ENCODE results near the gene TM9SF1.
A peak's percentile ranks its signal among the peaks of the same experiment; 100 is the strongest.

Gene TM9SF1

GRCh38 chr14:24189460-24189859 is 5.8 kb downstream of the TM9SF1 start:
- Histone ChIP-seq H3K36me3 (ENCODE audit: control insufficient read depth in 1 of 2, insufficient read depth in 2 of 2, low read depth in 1 of 2, low read length in 2 of 2) (peaks cover 55 to 68% of the 10 kb centered on the region in 2 experiments), H2BK5ac (ENCODE audit: low read depth, low read length, poor library complexity, severe bottlenecking) (no peak overlapping the region), H2AFZ (ENCODE audit: low read depth, low read length) (no peak overlapping the region), H2BK120ac (ENCODE audit: low read depth, low read length) (no peak overlapping the region), H3K9me3 (ENCODE audit: control insufficient read depth, low read length) (no peaks in the 10 kb centered on the region), H3K4ac (ENCODE audit: low read depth in 1 of 2, low read length in 2 of 2) (no peak overlapping the region), H3K27ac (ENCODE audit: low read length, poor library complexity, severe bottlenecking) (no peak overlapping the region), H3K4me3 (ENCODE audit: insufficient read depth in 1 of 2, low read depth in 1 of 2, low read length in 2 of 2) (no peak overlapping the region), H3K4me1 (ENCODE audit: control insufficient read depth, insufficient read depth, low read depth, low read length) (peaks cover 8% of the 10 kb centered on the region), H2AK5ac (ENCODE audit: low read length, severe bottlenecking) (no peak overlapping the region), H3K18ac (ENCODE audit: low read depth in 1 of 2, low read length in 2 of 2) (no peak overlapping the region), H3K79me1 (replicated peaks; ENCODE audit: low read length, poor library complexity, severe bottlenecking) (peaks cover 40% of the 10 kb centered on the region), H4K8ac (ENCODE audit: low read length) (no peak overlapping the region), H2BK15ac (ENCODE audit: low read depth, poor library complexity, severe bottlenecking) (no peak overlapping the region), H4K91ac (ENCODE audit: low read length) (no peak overlapping the region), H3K27me3 (ENCODE audit: control insufficient read depth in 1 of 2, insufficient read depth in 1 of 2, low read length in 2 of 2) (no peaks in the 10 kb centered on the region), H2BK12ac (ENCODE audit: low read length in 2 of 2) (no peak overlapping the region), H3K9ac (ENCODE audit: low read length) (peak overlapping the region; percentile 94), H3K23ac (ENCODE audit: low read length in 2 of 2) (no peak overlapping the region), H3K14ac (ENCODE audit: low read length in 2 of 2) (no peak overlapping the region), H3K4me2 (ENCODE audit: low read length, poor library complexity, severe bottlenecking) (no peak overlapping the region)
- DNase-seq = no peak
- WGBS = 95% methylated on average over 9 of the region's 9 CpGs

- peak overlapping the region in 1 of 2 experiments; percentile 41 for H3K4ac ChIP-seq (ENCODE audit: low read depth in 1 of 2, low read length in 2 of 2)
- WGBS = no CpG with 5 or more reads among the region's 3 CpGs
- no peaks in the 10 kb centered on the region for H3K27me3 ChIP-seq (ENCODE audit: control insufficient read depth in 1 of 2, insufficient read depth in 1 of 2, low read length in 2 of 2)
- H3K79me1 ChIP-seq (replicated peaks; ENCODE audit: low read length, poor library complexity, severe bottlenecking) = peaks cover 42% of the 10 kb centered on the region
- H3K23ac ChIP-seq (ENCODE audit: low read length in 2 of 2) = no peak overlapping the region
- no peak overlapping the region for H4K8ac ChIP-seq (ENCODE audit: low read length)
- no peak overlapping the region for H2AFZ ChIP-seq (ENCODE audit: low read depth, low read length)
- H3K27ac ChIP-seq (ENCODE audit: low read length, poor library complexity, severe bottlenecking) = peak overlapping the region; percentile 38
- H3K36me3 ChIP-seq (ENCODE audit: control insufficient read depth in 1 of 2, insufficient read depth in 2 of 2, low read depth in 1 of 2, low read length in 2 of 2) = peaks cover 59 to 70% of the 10 kb centered on the region in 2 experiments
- H3K9ac ChIP-seq (ENCODE audit: low read length) = peak overlapping the region; percentile 94
- H3K4me3 ChIP-seq (ENCODE audit: insufficient read depth in 1 of 2, low read depth in 1 of 2, low read length in 2 of 2) = peak overlapping the region in 1 of 2 experiments; percentile 92
- no peaks in the 10 kb centered on the region for H3K9me3 ChIP-seq (ENCODE audit: control insufficient read depth, low read length)
- DNase-seq = no peak
- H3K18ac ChIP-seq (ENCODE audit: low read depth in 1 of 2, low read length in 2 of 2) = no peak overlapping the region
- H2AK5ac ChIP-seq (ENCODE audit: low read length, severe bottlenecking) = no peak overlapping the region
- H4K91ac ChIP-seq (ENCODE audit: low read length) = no peak overlapping the region
- H2BK120ac ChIP-seq (ENCODE audit: low read depth, low read length) = no peak overlapping the region
- H3K4me2 ChIP-seq (ENCODE audit: low read length, poor library complexity, severe bottlenecking) = peak overlapping the region; percentile 31
- no peak overlapping the region for H3K14ac ChIP-seq (ENCODE audit: low read length in 2 of 2)
- H2BK12ac ChIP-seq (ENCODE audit: low read length in 2 of 2) = no peak overlapping the region
- no peak overlapping the region for H2BK15ac ChIP-seq (ENCODE audit: low read depth, poor library complexity, severe bottlenecking)
- H3K4me1 ChIP-seq (ENCODE audit: control insufficient read depth, insufficient read depth, low read depth, low read length) = peaks cover 7% of the 10 kb centered on the region
- no peak overlapping the region for H2BK5ac ChIP-seq (ENCODE audit: low read depth, low read length, poor library complexity, severe bottlenecking)
Measured at GRCh38 chr14:24189059-24189375, 6.2 kb downstream of the TM9SF1 start.

GRCh38 chr14:24188251-24189058 is 6.8 kb downstream of the TM9SF1 start, which contains the start of gene IPO4:
IPO4 (minus strand) TSS chr14:24188816; CDS start chr14:24188787, 29 bp downstream.
- H3K9me3 ChIP-seq (ENCODE audit: control insufficient read depth, low read length) = no peaks in the 10 kb centered on the region
- H2AK5ac ChIP-seq (ENCODE audit: low read length, severe bottlenecking) = no peak within 1 kb of the TSS
- no peak within 1 kb of the TSS for H3K23ac ChIP-seq (ENCODE audit: low read length in 2 of 2)
- peak within 1 kb of the TSS; percentile 80 to 92 for H3K4me3 ChIP-seq (ENCODE audit: insufficient read depth in 1 of 2, low read depth in 1 of 2, low read length in 2 of 2)
- peak within 1 kb of the TSS; percentile 94 for H3K9ac ChIP-seq (ENCODE audit: low read length)
- no peak within 1 kb of the TSS for H2BK5ac ChIP-seq (ENCODE audit: low read depth, low read length, poor library complexity, severe bottlenecking)
- H2BK120ac ChIP-seq (ENCODE audit: low read depth, low read length) = no peak within 1 kb of the TSS
- H3K27me3 ChIP-seq (ENCODE audit: control insufficient read depth in 1 of 2, insufficient read depth in 1 of 2, low read length in 2 of 2) = no peaks in the 10 kb centered on the region
- peak within 1 kb of the TSS in 1 of 2 experiments; percentile 79 for H3K14ac ChIP-seq (ENCODE audit: low read length in 2 of 2)
- H3K4ac ChIP-seq (ENCODE audit: low read depth in 1 of 2, low read length in 2 of 2) = peak within 1 kb of the TSS; percentile 37 to 89
- peaks cover 65 to 73% of the 10 kb centered on the region in 2 experiments for H3K36me3 ChIP-seq (ENCODE audit: control insufficient read depth in 1 of 2, insufficient read depth in 2 of 2, low read depth in 1 of 2, low read length in 2 of 2)
- DNase-seq = peak; percentile 98
- peak within 1 kb of the TSS; percentile 93 for H3K4me2 ChIP-seq (ENCODE audit: low read length, poor library complexity, severe bottlenecking)
- no peak within 1 kb of the TSS for H2BK12ac ChIP-seq (ENCODE audit: low read length in 2 of 2)
- under 1% methylated on average over 44 of the region's 65 CpGs for WGBS
- H4K91ac ChIP-seq (ENCODE audit: low read length) = peak within 1 kb of the TSS; percentile 46
- peaks cover 41% of the 10 kb centered on the region for H3K79me1 ChIP-seq (replicated peaks; ENCODE audit: low read length, poor library complexity, severe bottlenecking)
- peak within 1 kb of the TSS; percentile 70 to 89 for H3K18ac ChIP-seq (ENCODE audit: low read depth in 1 of 2, low read length in 2 of 2)
- peak within 1 kb of the TSS; percentile 60 for H2AFZ ChIP-seq (ENCODE audit: low read depth, low read length)
- H4K8ac ChIP-seq (ENCODE audit: low read length) = peak within 1 kb of the TSS; percentile 15
- H3K4me1 ChIP-seq (ENCODE audit: control insufficient read depth, insufficient read depth, low read depth, low read length) = peaks cover 7% of the 10 kb centered on the region
- H3K27ac ChIP-seq (ENCODE audit: low read length, poor library complexity, severe bottlenecking) = peak within 1 kb of the TSS; percentile 75
- H2BK15ac ChIP-seq (ENCODE audit: low read depth, poor library complexity, severe bottlenecking) = peak within 1 kb of the TSS; percentile 19

GRCh38 chr14:24187539-24187915 is 7.7 kb downstream of the TM9SF1 start:
- Histone ChIP-seq H3K4ac (ENCODE audit: low read depth in 1 of 2, low read length in 2 of 2) (no peak overlapping the region), H2BK12ac (ENCODE audit: low read length in 2 of 2) (no peak overlapping the region), H2AFZ (ENCODE audit: low read depth, low read length) (no peak overlapping the region), H3K14ac (ENCODE audit: low read length in 2 of 2) (no peak overlapping the region), H4K91ac (ENCODE audit: low read length) (no peak overlapping the region), H4K8ac (ENCODE audit: low read length) (no peak overlapping the region), H3K23ac (ENCODE audit: low read length in 2 of 2) (no peak overlapping the region), H2BK120ac (ENCODE audit: low read depth, low read length) (no peak overlapping the region), H3K9me3 (ENCODE audit: control insufficient read depth, low read length) (no peaks in the 10 kb centered on the region), H3K4me1 (ENCODE audit: control insufficient read depth, insufficient read depth, low read depth, low read length) (peaks cover 7% of the 10 kb centered on the region), H3K18ac (ENCODE audit: low read depth in 1 of 2, low read length in 2 of 2) (no peak overlapping the region), H3K27me3 (ENCODE audit: control insufficient read depth in 1 of 2, insufficient read depth in 1 of 2, low read length in 2 of 2) (no peaks in the 10 kb centered on the region), H2AK5ac (ENCODE audit: low read length, severe bottlenecking) (no peak overlapping the region), H3K79me1 (replicated peaks; ENCODE audit: low read length, poor library complexity, severe bottlenecking) (peaks cover 38% of the 10 kb centered on the region), H3K4me3 (ENCODE audit: insufficient read depth in 1 of 2, low read depth in 1 of 2, low read length in 2 of 2) (peak overlapping the region in 1 of 2 experiments; percentile 92), H3K36me3 (ENCODE audit: control insufficient read depth in 1 of 2, insufficient read depth in 2 of 2, low read depth in 1 of 2, low read length in 2 of 2) (peaks cover 67 to 75% of the 10 kb centered on the region in 2 experiments), H2BK15ac (ENCODE audit: low read depth, poor library complexity, severe bottlenecking) (no peak overlapping the region), H2BK5ac (ENCODE audit: low read depth, low read length, poor library complexity, severe bottlenecking) (no peak overlapping the region), H3K9ac (ENCODE audit: low read length) (peak overlapping the region; percentile 94), H3K27ac (ENCODE audit: low read length, poor library complexity, severe bottlenecking) (no peak overlapping the region), H3K4me2 (ENCODE audit: low read length, poor library complexity, severe bottlenecking) (peak overlapping the region; percentile 1)
- 100% methylated on average over 2 of the region's 2 CpGs for WGBS
- no peak for DNase-seq

Measured in mesenchymal stem cell (in vitro differentiated cells and primary cell).